Measurements from ENCODE around the gene BOD1. TPM values are rescaled to one million over a fixed set of nuclear protein-coding genes. Genes with fewer than 3 reads are reported as not detected.

BOD1 gene
- total RNA-seq, 3 donors from 2014 or later, result 61.5 to 68.0 (median 64.6) TPM

- Histone ChIP-seq H3K9me3 (peaks cover 5 to 6% of the 10 kb centered on the region in 2 donors), H3K36me3 (no peaks in the 10 kb centered on the region), H3K27ac (no peak overlapping the region), H3K4me1 (no peaks in the 10 kb centered on the region), H3K4me3 (no peak overlapping the region), H3K27me3 (no peaks in the 10 kb centered on the region)
- no peak for DNase-seq (ENCODE audit: low spot score in 2 of 2)
- intact Hi-C loops (cut with DNase I; ENCODE audit: low total_unique reads), result no loop called here
- no peak for TF ChIP-seq POLR2A (IDR thresholded peaks at IDR 0.05)
- TF ChIP-seq POLR2AphosphoS5 (IDR thresholded peaks at IDR 0.05), result no peak
- no peak for TF ChIP-seq CTCF (IDR thresholded peaks at IDR 0.05)
Measured at GRCh38 chr5:173565491-173566072, 50.9 kb downstream of the BOD1 start.

GRCh38 chr5:173564106-173564505, 52.3 kb downstream of the BOD1 start:
- Histone ChIP-seq H3K27me3 (no peaks in the 10 kb centered on the region), H3K27ac (peak overlapping the region in 1 of 2 donors; percentile 38), H3K4me1 (no peaks in the 10 kb centered on the region), H3K36me3 (no peaks in the 10 kb centered on the region), H3K4me3 (no peak overlapping the region), H3K9me3 (peaks cover 5 to 6% of the 10 kb centered on the region in 2 donors)
- no peak for TF ChIP-seq CTCF (IDR thresholded peaks at IDR 0.05)
- TF ChIP-seq POLR2AphosphoS5 (IDR thresholded peaks at IDR 0.05), result no peak
- no peak for TF ChIP-seq POLR2A (IDR thresholded peaks at IDR 0.05)
- no peak for DNase-seq (ENCODE audit: low spot score in 2 of 2)
- intact Hi-C loops (cut with DNase I; ENCODE audit: low total_unique reads), result no loop called here

- DNase-seq (ENCODE audit: low spot score in 2 of 2), result no peak
- Histone ChIP-seq H3K4me3 (peak overlapping the region in 1 of 3 donors; percentile 5), H3K27ac (peak overlapping the region; percentile 33 to 38), H3K9me3 (no peaks in the 10 kb centered on the region), H3K36me3 (no peaks in the 10 kb centered on the region), H3K4me1 (no peaks in the 10 kb centered on the region), H3K27me3 (no peaks in the 10 kb centered on the region)
- intact Hi-C loops (cut with DNase I; ENCODE audit: low total_unique reads), result no loop called here
- TF ChIP-seq CTCF (IDR thresholded peaks at IDR 0.05) (no peak), POLR2A (IDR thresholded peaks at IDR 0.05) (no peak), POLR2AphosphoS5 (IDR thresholded peaks at IDR 0.05) (no peak)
Measured at GRCh38 chr5:173563246-173563645, 53.2 kb downstream of the BOD1 start.

GRCh38 chr5:173562451-173562850, 54.0 kb downstream of the BOD1 start:
- H3K27ac ChIP-seq, result peak overlapping the region; percentile 33 to 38
- no peak for TF ChIP-seq CTCF (IDR thresholded peaks at IDR 0.05)
- TF ChIP-seq POLR2AphosphoS5 (IDR thresholded peaks at IDR 0.05), result no peak
- no peak for TF ChIP-seq POLR2A (IDR thresholded peaks at IDR 0.05)
- no peaks in the 10 kb centered on the region for H3K4me1 ChIP-seq
- H3K27me3 ChIP-seq, result no peaks in the 10 kb centered on the region
- no peaks in the 10 kb centered on the region for H3K9me3 ChIP-seq
- no peak overlapping the region for H3K4me3 ChIP-seq
- intact Hi-C loops (cut with DNase I; ENCODE audit: low total_unique reads), result no loop called here
- H3K36me3 ChIP-seq, result no peaks in the 10 kb centered on the region
- DNase-seq (ENCODE audit: low spot score in 2 of 2), result no peak
